Measurements from ENCODE around the gene MS4A6E. TPM values are rescaled to one million over a fixed set of nuclear protein-coding genes. Genes with fewer than 3 reads are reported as not detected.
A peak's percentile ranks its signal among the peaks of the same experiment; 100 is the strongest.

MS4A6E gene
- polyA plus RNA-seq, 3 donors = not detected

GRCh38 chr11:60390419-60390818 lies 63.4 kb downstream of the MS4A6E start:
- Histone ChIP-seq H3K79me2 (ENCODE audit: insufficient read depth, low read length) (peaks cover 7% of the 10 kb centered on the region), H3K27me3 (ENCODE audit: control insufficient read depth in 2 of 2, insufficient read depth in 2 of 2, low read length in 2 of 2) (no peaks in the 10 kb centered on the region), H4K20me1 (ENCODE audit: insufficient read depth, low read length) (no peaks in the 10 kb centered on the region), H3K9ac (ENCODE audit: insufficient read depth, low read length, poor library complexity, severe bottlenecking) (no peak overlapping the region), H3K4me3 (replicated peaks in 1 of 3; ENCODE audit: low read depth in 2 of 3, low read length in 3 of 3) (peak overlapping the region in 1 of 3 experiments; percentile 22), H3K4me1 (ENCODE audit: control insufficient read depth in 1 of 2, insufficient read depth in 2 of 2, low read length in 2 of 2) (peaks cover 75 to 83% of the 10 kb centered on the region in 2 donors), H3K27ac (ENCODE audit: low read depth in 1 of 2, low read length in 2 of 2) (peak overlapping the region; percentile 7 to 96), H3K4me2 (replicated peaks; ENCODE audit: extremely low read depth, low read length, poor library complexity, severe bottlenecking) (peak overlapping the region; percentile 33), H3K9me3 (replicated peaks in 1 of 2; ENCODE audit: control insufficient read depth in 1 of 2, insufficient read depth in 1 of 2, low read length in 2 of 2) (no peaks in the 10 kb centered on the region), H2AFZ (ENCODE audit: insufficient read depth, low read depth, low read length, poor library complexity, severe bottlenecking) (no peak overlapping the region), H3K36me3 (replicated peaks in 1 of 2; ENCODE audit: control insufficient read depth in 1 of 2, insufficient read depth in 2 of 2, low read length in 2 of 2) (peaks cover 30 to 55% of the 10 kb centered on the region in 2 donors)
- H3K9me3 Mint-ChIP-seq = peaks cover 2 to 16% (median 5%) of the 10 kb centered on the region in 7 donors
- no peaks in the 10 kb centered on the region for H3K27me3 Mint-ChIP-seq (ENCODE audit: low read depth in 3 of 3)
- TF ChIP-seq, protein P1, sequence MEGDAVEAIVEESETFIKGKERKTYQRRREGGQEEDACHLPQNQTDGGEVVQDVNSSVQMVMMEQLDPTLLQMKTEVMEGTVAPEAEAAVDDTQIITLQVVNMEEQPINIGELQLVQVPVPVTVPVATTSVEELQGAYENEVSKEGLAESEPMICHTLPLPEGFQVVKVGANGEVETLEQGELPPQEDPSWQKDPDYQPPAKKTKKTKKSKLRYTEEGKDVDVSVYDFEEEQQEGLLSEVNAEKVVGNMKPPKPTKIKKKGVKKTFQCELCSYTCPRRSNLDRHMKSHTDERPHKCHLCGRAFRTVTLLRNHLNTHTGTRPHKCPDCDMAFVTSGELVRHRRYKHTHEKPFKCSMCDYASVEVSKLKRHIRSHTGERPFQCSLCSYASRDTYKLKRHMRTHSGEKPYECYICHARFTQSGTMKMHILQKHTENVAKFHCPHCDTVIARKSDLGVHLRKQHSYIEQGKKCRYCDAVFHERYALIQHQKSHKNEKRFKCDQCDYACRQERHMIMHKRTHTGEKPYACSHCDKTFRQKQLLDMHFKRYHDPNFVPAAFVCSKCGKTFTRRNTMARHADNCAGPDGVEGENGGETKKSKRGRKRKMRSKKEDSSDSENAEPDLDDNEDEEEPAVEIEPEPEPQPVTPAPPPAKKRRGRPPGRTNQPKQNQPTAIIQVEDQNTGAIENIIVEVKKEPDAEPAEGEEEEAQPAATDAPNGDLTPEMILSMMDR (IDR thresholded peaks at IDR 0.05) = no peak
- H3K27ac Mint-ChIP-seq = peak overlapping the region; percentile 96 to 98 (median 97)
- peak in 2 of 3 donors; percentile 38 to 55 for DNase-seq
- intact Hi-C loops (cut with micrococcal nuclease) = no loop called here
- peak overlapping the region in 1 of 2 donors; percentile 35 for H3K4me3 Mint-ChIP-seq
- H3K36me3 Mint-ChIP-seq = peaks cover 74 to 90% of the 10 kb centered on the region in 2 donors
- H3K4me1 Mint-ChIP-seq = peaks cover 75% of the 10 kb centered on the region

Other genes starting within 250 kb of the MS4A6E start
- under 1 TPM in 2 of 3 donors, not detected in 1; 0.19 to 0.26 TPM for gene MS4A2, start 238.6 kb upstream of the MS4A6E start, polyA plus RNA-seq
- 1,000 to 10,000 TPM in 2 of 3 donors, 100 to 1,000 TPM in 1; 978 to 3,009 (median 2,353) TPM for gene MS4A6A, start 144.2 kb upstream of the MS4A6E start, polyA plus RNA-seq
- gene MS4A4E, start 84.1 kb upstream of the MS4A6E start, polyA plus RNA-seq = 10 to 100 TPM in 1 of 3 donors, 1 to 10 TPM in 1, under 1 TPM in 1; 1.00 to 10.2 (median 1.1) TPM
- 10 to 100 TPM; 19.2 to 41.8 (median 27.4) TPM for gene MS4A4A, start 46.6 kb upstream of the MS4A6E start, polyA plus RNA-seq
- 100 to 1,000 TPM; 181 to 596 (median 504) TPM for gene MS4A7, start 51.3 kb downstream of the MS4A6E start, polyA plus RNA-seq
- 10 to 100 TPM in 1 of 3 donors, 1 to 10 TPM in 2; 3.0 to 30.8 (median 7.5) TPM for gene MS4A14, start 69.2 kb downstream of the MS4A6E start, polyA plus RNA-seq
- not detected for gene MS4A5, start 102.3 kb downstream of the MS4A6E start, polyA plus RNA-seq
- 1 to 10 TPM in 2 of 3 donors, under 1 TPM in 1; 0.88 to 8.0 (median 1.3) TPM for gene MS4A1, start 128.6 kb downstream of the MS4A6E start, polyA plus RNA-seq
- gene MS4A12, start 165.5 kb downstream of the MS4A6E start, polyA plus RNA-seq = not detected
- not detected for gene MS4A13, start 188.1 kb downstream of the MS4A6E start, polyA plus RNA-seq

Measured in CD14-positive monocyte (primary cell).